ENCODE measurements around the gene TAF15. TPM values are rescaled to one million over a fixed set of nuclear protein-coding genes. Genes with fewer than 3 reads are reported as not detected.

TAF15 gene
- total RNA-seq, result 100 to 1,000 TPM; 239 to 249 TPM

DNA sequence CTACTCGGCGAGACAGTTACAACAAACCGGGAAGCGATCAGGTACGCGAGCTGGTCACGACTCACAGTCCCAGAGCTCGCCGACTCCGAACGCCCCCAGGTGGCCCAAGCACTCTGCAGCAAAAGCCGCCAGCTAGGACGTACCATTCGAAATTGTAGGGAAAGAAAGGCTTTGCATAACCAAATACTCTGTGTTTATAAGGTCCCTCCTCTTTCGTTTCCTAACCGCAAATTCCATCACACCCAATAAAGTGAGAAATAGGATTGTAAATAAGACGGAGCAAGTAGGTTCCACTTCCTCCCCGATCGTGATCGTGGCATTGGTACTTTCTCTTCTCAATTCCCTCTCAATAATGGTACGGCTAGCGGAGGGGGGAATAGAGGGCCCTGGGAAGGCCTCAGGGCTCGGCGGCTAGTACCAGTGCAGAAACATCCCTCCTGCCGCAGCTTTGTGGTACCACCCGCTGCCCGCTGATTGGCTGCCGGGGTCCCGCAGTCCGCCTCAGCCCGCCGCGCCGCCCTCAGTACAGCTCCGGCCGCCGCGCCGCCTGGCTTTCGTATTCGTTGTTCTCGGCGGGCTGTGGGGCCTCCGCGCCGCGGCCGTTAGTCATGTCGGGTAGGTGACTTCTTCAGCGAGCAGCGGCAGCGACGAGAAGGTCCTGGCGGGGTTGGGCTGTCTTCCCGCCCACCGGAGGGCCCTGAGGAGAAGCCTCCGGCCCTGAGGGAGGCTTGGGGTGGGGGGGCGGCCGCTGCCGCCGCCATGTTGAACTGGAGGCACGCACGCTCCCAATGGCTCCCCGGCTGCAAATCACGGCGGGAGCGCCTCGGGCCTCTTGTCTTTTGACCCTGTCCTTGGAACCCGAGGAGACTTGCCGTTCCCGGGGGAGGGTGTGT lies at the start of gene TAF15:
TAF15 (plus strand) TSS at position 523 of the 893 bp plus-strand sequence; CDS start at position 609, 86 bp downstream.

DNA sequence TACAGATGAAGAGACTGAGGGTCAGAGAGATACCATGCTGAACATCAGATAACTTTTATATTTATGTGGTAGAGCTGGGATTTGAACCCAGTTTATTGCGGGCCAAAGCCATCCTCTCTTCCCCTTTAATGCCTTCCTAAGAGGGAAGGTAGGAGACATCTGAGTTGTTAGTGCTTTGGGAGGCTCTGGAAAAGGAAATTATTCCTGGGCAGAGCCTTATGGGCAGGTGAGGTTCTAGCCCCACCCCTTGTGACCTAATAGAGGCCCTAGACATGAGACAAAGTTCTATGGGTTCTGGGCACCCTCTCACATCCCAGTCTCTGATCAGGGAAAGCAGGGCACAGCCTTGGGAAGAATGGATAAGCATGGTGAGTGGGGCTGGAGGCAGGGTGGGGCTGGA lies 48.7 kb upstream of the TAF15 start, which contains the start of gene C17orf50:
C17orf50 (plus strand) TSS at position 301 of the 400 bp plus-strand sequence; CDS start at position 356, 55 bp downstream.

DNA sequence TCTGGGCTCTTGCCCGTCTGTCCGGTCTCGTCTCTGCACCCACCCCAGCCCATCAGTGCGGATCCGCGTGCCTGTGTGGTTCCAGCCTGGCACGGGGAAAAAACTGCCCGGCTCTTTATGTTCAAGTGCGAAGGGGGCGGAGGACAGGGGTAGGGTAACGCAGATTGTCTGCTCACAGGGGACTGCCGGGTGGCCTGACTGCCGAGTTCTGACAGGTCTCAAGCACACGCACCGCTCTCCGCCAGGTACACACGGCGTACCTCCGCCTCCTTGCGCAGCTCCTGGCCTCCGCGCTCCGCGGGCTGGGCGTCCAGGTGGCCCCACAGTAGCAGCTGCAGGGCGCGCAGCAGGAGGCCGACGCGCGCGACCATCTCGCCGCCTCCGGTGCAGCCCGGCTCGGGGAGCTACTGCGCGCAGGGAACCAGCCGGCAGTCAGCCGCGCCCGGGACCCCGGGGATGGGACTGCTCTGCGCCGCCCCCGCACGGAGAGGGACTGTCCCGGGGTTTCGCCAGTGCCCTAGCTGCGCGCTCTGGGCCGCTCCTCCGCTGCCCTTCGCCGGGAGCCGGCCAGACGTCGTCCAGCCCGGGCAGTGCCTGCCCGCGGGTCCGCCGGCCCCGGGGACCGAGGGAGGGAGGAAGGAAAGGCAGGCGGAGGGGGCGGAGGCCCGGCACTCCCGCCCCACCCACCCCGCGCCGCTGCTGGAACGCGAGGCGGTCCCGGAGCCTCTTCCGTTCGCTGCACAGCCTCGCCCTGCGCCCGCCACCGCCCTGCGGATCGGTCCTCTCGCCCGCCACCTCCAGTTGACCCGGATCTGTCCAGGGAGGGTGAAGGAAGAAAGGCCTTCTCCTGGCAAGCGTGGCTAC lies 14.0 kb upstream of the TAF15 start, which contains the start of gene MMP28:
MMP28 (minus strand) TSS at position 635 of the 864 bp plus-strand sequence; CDS start at position 371, 264 bp downstream.

DNA sequence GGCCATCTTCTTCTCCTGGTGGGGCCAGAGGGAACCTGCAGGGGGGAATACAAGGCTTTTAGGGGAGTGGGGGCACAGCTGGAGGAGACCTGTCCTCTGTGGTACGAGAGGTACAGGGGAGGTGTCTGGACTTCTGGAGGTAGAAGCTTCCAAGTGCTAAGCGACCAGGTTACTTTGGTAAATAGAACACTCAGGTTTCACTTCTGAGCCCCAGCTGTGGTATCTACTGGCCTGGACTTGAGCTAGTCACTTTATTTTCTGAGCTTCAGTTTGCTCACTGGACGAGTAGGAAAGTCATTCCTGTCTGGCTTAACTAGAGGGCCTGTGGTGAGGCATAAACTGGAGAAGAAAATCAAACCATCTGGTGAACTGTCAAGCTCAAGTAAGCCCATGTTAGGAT lies 59.5 kb downstream of the TAF15 start, which contains the start of gene HEATR9:
HEATR9 (minus strand) TSS at position 155 of the 400 bp plus-strand sequence; CDS start at position 6, 149 bp downstream.

DNA sequence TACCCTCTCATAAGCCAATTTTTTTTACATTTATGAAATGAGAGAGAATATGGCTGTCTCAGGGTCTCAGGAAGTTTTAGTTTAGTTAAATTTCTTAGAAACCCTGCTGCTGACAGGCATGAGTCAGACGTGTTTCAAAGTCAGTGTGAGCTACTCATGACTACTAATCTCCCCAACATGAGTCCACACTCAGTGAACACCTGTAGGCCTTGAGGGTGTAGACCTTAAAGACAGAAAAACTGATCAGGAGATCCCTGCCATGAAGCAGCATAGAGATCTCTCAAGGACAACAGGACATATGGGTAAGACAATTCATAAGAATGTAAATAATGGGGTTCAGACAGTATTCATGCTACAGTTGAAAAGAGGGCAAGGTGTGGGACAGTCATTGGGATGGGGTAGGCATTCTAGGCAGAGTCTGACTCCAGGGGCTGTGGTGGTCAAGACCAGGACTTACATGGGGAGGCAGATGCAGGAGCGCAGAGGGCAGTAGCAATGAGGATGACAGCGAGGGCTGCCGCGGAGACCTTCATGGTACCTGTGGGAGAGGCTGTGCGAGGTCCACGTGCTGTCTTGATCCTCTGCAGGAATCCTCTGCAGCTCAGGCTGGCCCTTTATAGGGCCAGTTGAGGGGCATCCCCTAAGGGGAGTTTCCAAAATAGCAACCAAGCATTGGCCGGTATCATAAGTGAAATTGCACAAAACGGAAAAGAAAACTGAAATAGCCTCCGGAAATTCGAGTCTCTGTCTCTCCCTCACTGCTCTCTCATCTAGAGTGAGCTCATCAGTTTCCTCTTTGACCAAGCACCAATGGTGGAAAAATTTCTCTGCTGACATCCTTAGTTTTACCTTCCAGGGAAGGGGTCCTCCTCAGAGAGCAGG lies 70.7 kb downstream of the TAF15 start, which contains the start of gene CCL5:
CCL5 (minus strand) TSS at position 588 of the 882 bp plus-strand sequence.

Other genes with a start within 250 kb of the TAF15 start
- gene SLFN14, start 248.7 kb upstream of the TAF15 start, total RNA-seq, result not detected
- gene PEX12, start 230.9 kb upstream of the TAF15 start, total RNA-seq, result 1 to 10 TPM; 3.2 to 3.4 TPM
- gene AP2B1, start 222.2 kb upstream of the TAF15 start, total RNA-seq, result 100 to 1,000 TPM; 133 to 135 TPM
- under 1 TPM in 1 of 2 experiments, not detected in 1; 0.39 TPM for gene RASL10B, start 77.8 kb upstream of the TAF15 start, total RNA-seq
- gene GAS2L2, start 56.2 kb upstream of the TAF15 start, total RNA-seq, result not detected
- not detected for gene C17orf50, start 48.6 kb upstream of the TAF15 start, total RNA-seq
- gene MMP28, start 13.8 kb upstream of the TAF15 start, total RNA-seq, result under 1 TPM in 1 of 2 experiments, not detected in 1; 0.43 TPM
- gene HEATR9, start 59.4 kb downstream of the TAF15 start, total RNA-seq, result under 1 TPM in 1 of 2 experiments, not detected in 1; 0.22 TPM
- 10 to 100 TPM; 30.5 to 32.7 TPM for gene CCL5, start 70.9 kb downstream of the TAF15 start, total RNA-seq
- gene RDM1, start 121.3 kb downstream of the TAF15 start, total RNA-seq, result 10 to 100 TPM in 1 of 2 experiments, 1 to 10 TPM in 1; 9.1 to 10.5 TPM
- gene LYZL6, start 134.2 kb downstream of the TAF15 start, total RNA-seq, result not detected
- gene CCL16, start 172.0 kb downstream of the TAF15 start, total RNA-seq, result not detected
- not detected for gene CCL14, start 177.2 kb downstream of the TAF15 start, total RNA-seq
- not detected for gene CCL15, start 192.1 kb downstream of the TAF15 start, total RNA-seq
- gene CCL23, start 208.5 kb downstream of the TAF15 start, total RNA-seq, result not detected

All from activated naive CD4-positive, alpha-beta T cell treated with anti-CD3 and anti-CD28 coated beads, Interleukin-2, amount 10 ng/mL, durations not matched to agents 5 hours and 36 hours (primary cell).